Activated CD4-positive, alpha-beta T cell treated with anti-CD3 and anti-CD28 coated beads, Interleukin-2, Interleukin-4, amounts not matched to agents 100 ng/mL and 50 ng/mL, durations not matched to agents 16 hours and 8 hours (primary cell): ENCODE measurements around the gene TOM1.

Source experiments
- DNase-seq: peaks from one replicate; pipeline ENCODE4 v3.0.0-alpha.2; 2020; ENCODE audit warnings: low spot score

TOM1 gene

GRCh38 chr22:35307372-35307771 is 7.7 kb downstream of the TOM1 start:
- DNase-seq: no peak

GRCh38 chr22:35307892-35308291 is 8.2 kb downstream of the TOM1 start:
- DNase-seq: no peak

- no peak for DNase-seq
Observed at GRCh38 chr22:35308480-35309021, 8.9 kb downstream of the TOM1 start.

- no peak for DNase-seq
Observed at GRCh38 chr22:35310556-35311550, 11.2 kb downstream of the TOM1 start.

- no peak for DNase-seq
Observed at GRCh38 chr22:35311551-35311999, 11.9 kb downstream of the TOM1 start.

- no peak for DNase-seq
Observed at GRCh38 chr22:35312198-35313059, 12.7 kb downstream of the TOM1 start.

- peak; percentile 81 for DNase-seq
Observed at GRCh38 chr22:35313311-35314121, 13.8 kb downstream of the TOM1 start.

GRCh38 chr22:35314161-35314942 is 14.7 kb downstream of the TOM1 start:
- no peak for DNase-seq

GRCh38 chr22:35315141-35315854 is 15.6 kb downstream of the TOM1 start:
- no peak for DNase-seq

- no peak for DNase-seq
Observed at GRCh38 chr22:35315855-35316745, 16.4 kb downstream of the TOM1 start.

GRCh38 chr22:35316751-35317150 is 17.1 kb downstream of the TOM1 start:
- DNase-seq: no peak

- no peak for DNase-seq
Observed at GRCh38 chr22:35317680-35318290, 18.1 kb downstream of the TOM1 start.

GRCh38 chr22:35318346-35319215 is 18.9 kb downstream of the TOM1 start:
- DNase-seq: no peak

GRCh38 chr22:35319244-35319985 is 19.7 kb downstream of the TOM1 start:
- no peak for DNase-seq

GRCh38 chr22:35322126-35322525 is 22.4 kb downstream of the TOM1 start:
- DNase-seq: no peak

GRCh38 chr22:35322893-35323292 is 23.2 kb downstream of the TOM1 start:
- DNase-seq: no peak

GRCh38 chr22:35323305-35323704 is 23.6 kb downstream of the TOM1 start:
- DNase-seq: no peak
